Frontal cortex (tissue), 4 donors: ENCODE data around the gene CHDH. TPM values are rescaled to one million over a fixed set of nuclear protein-coding genes. Genes with fewer than 3 reads are reported as not detected.

Experiments
- DNase-seq, 2 donors: peaks; one replicate each; pipeline ENCODE4 v3.0.0; 2012; ENCODE audit warnings: low spot score in 2 of 2
- FAIRE-seq: peaks from 2 replicates; lab custom pipeline; 2012; peaks lifted over from hg19 to GRCh38; lab: Jason Lieb, UNC
- total RNA-seq: library from RNA; depleted of rRNA; stranded (reverse); fragments of >200 nt; gene quantifications from one replicate; pipeline ENCODE4 v1.2.3, GENCODE V29; 2014
- donor health status: control.
- donor health status: control.
- donor health status: control.

CHDH gene
- total RNA-seq, 1 donor from 2014 or later: 1.2 TPM

GRCh38 chr3:53799338-53799865 lies 46.8 kb downstream of the CHDH start:
- FAIRE-seq (no peak), DNase-seq (no peak)

- DNase-seq: no peak
- no peak for FAIRE-seq
Measured at GRCh38 chr3:53798144-53798543, 48.1 kb downstream of the CHDH start.

GRCh38 chr3:53795789-53796560 lies 50.2 kb downstream of the CHDH start:
- DNase-seq: peak; percentile 31 to 38
- FAIRE-seq: no peak

GRCh38 chr3:53795176-53795575 lies 51.0 kb downstream of the CHDH start:
- DNase-seq (no peak), FAIRE-seq (no peak)

GRCh38 chr3:53794597-53794996 lies 51.6 kb downstream of the CHDH start:
- FAIRE-seq (no peak), DNase-seq (no peak)

- FAIRE-seq: no peak
Measured at GRCh38 chr3:53792866-53793265, 53.4 kb downstream of the CHDH start.

GRCh38 chr3:53791317-53791716 lies 54.9 kb downstream of the CHDH start:
- no peak for DNase-seq
- no peak for FAIRE-seq

More at GRCh38 chr3:53792866-53793265, 53.4 kb downstream of the CHDH start:
- no peak for DNase-seq

- FAIRE-seq (no peak), DNase-seq (no peak)
Measured at GRCh38 chr3:53790470-53790869, 55.7 kb downstream of the CHDH start.

GRCh38 chr3:53789459-53789858 lies 56.8 kb downstream of the CHDH start:
- DNase-seq (no peak), FAIRE-seq (no peak)

- FAIRE-seq: no peak
- no peak for DNase-seq
Measured at GRCh38 chr3:53788038-53788437, 58.2 kb downstream of the CHDH start.

- DNase-seq (no peak), FAIRE-seq (no peak)
Measured at GRCh38 chr3:53787016-53787415, 59.2 kb downstream of the CHDH start.

- DNase-seq (no peak), FAIRE-seq (no peak)
Measured at GRCh38 chr3:53780806-53781205, 65.4 kb downstream of the CHDH start.

GRCh38 chr3:53780171-53780570 lies 66.0 kb downstream of the CHDH start:
- no peak for DNase-seq
- FAIRE-seq: no peak

- FAIRE-seq: no peak
- no peak for DNase-seq
Measured at GRCh38 chr3:53778153-53778552, 68.1 kb downstream of the CHDH start.

GRCh38 chr3:53777468-53777867 lies 68.8 kb downstream of the CHDH start:
- no peak for DNase-seq
- no peak for FAIRE-seq

GRCh38 chr3:53776494-53777101 lies 69.6 kb downstream of the CHDH start:
- no peak for DNase-seq
- FAIRE-seq: no peak

- no peak for DNase-seq
- no peak for FAIRE-seq
Measured at GRCh38 chr3:53775834-53776251, 70.4 kb downstream of the CHDH start.

- DNase-seq (no peak), FAIRE-seq (no peak)
Measured at GRCh38 chr3:53775018-53775417, 71.2 kb downstream of the CHDH start.

GRCh38 chr3:53774414-53774813 lies 71.8 kb downstream of the CHDH start:
- FAIRE-seq: no peak

GRCh38 chr3:53773611-53774368 lies 72.4 kb downstream of the CHDH start:
- FAIRE-seq: no peak
- DNase-seq: peak in 1 of 2 donors; percentile 29

More at GRCh38 chr3:53774414-53774813, 71.8 kb downstream of the CHDH start:
- no peak for DNase-seq
